ENCODE results near the gene POU6F1.

POU6F1 gene

GRCh38 chr12:51196547-51196946 is 21.3 kb downstream of the POU6F1 start:
- no peak for DNase-seq

- DNase-seq, result no peak
Observed at GRCh38 chr12:51195841-51196240, 22.0 kb downstream of the POU6F1 start.

GRCh38 chr12:51192284-51192671 is 25.6 kb downstream of the POU6F1 start:
- no peak for DNase-seq

- DNase-seq, result no peak
Observed at GRCh38 chr12:51191516-51192283, 26.2 kb downstream of the POU6F1 start.

GRCh38 chr12:51190820-51191219 is 27.0 kb downstream of the POU6F1 start:
- no peak for DNase-seq

GRCh38 chr12:51189790-51190355 is 28.0 kb downstream of the POU6F1 start:
- no peak for DNase-seq

- DNase-seq, result no peak
Observed at GRCh38 chr12:51188359-51189051, 29.4 kb downstream of the POU6F1 start.

- DNase-seq, result no peak
Observed at GRCh38 chr12:51187370-51187987, 30.4 kb downstream of the POU6F1 start.

GRCh38 chr12:51186465-51187085 is 31.3 kb downstream of the POU6F1 start:
- DNase-seq, result no peak

- DNase-seq, result no peak
Observed at GRCh38 chr12:51185171-51185717, 32.6 kb downstream of the POU6F1 start.

GRCh38 chr12:51183816-51184215 is 34.0 kb downstream of the POU6F1 start:
- DNase-seq, result no peak

- no peak for DNase-seq
Observed at GRCh38 chr12:51183349-51183748, 34.5 kb downstream of the POU6F1 start.

- DNase-seq, result no peak
Observed at GRCh38 chr12:51181558-51181957, 36.3 kb downstream of the POU6F1 start.

GRCh38 chr12:51177897-51178296 is 40.0 kb downstream of the POU6F1 start:
- no peak for DNase-seq

- DNase-seq, result no peak
Observed at GRCh38 chr12:51174501-51174900, 43.4 kb downstream of the POU6F1 start.

- peak; percentile 93 to 94 for DNase-seq
Observed at GRCh38 chr12:51172515-51173431, 45.1 kb downstream of the POU6F1 start, which contains the start of gene TFCP2. Gene TFCP2, minus strand, starts transcription at chr12:51173135. Its CDS starts 713 bp downstream, at chr12:51172422.

- DNase-seq, result no peak
Observed at GRCh38 chr12:51171884-51172514, 45.9 kb downstream of the POU6F1 start.

- no peak for DNase-seq
Observed at GRCh38 chr12:51163795-51164194, 54.1 kb downstream of the POU6F1 start.

- no peak for DNase-seq
Observed at GRCh38 chr12:51162217-51162616, 55.6 kb downstream of the POU6F1 start.

- DNase-seq, result no peak
Observed at GRCh38 chr12:51160814-51161459, 56.9 kb downstream of the POU6F1 start.
